ENCODE results near the gene ZBED2.

DNA sequence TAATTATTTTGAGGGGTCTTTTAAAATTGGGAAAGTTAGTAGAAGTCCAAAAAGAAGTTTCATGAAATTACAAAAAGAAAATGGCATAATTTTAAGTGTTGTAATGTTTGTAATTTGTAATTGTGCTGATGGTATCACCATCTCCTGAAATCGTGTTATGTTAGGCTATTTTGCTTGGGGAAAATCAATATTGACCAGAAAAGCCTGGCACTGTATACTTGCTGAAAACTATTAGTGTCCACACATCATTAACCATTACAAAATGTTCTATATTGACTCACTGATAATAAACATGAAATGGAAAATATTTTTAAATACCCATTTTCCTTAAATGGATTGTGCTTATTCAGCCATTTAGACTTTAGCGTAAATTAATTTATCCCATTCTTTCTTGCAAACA lies 40.3 kb upstream of the ZBED2 start:
- TF ChIP-seq, protein P1, sequence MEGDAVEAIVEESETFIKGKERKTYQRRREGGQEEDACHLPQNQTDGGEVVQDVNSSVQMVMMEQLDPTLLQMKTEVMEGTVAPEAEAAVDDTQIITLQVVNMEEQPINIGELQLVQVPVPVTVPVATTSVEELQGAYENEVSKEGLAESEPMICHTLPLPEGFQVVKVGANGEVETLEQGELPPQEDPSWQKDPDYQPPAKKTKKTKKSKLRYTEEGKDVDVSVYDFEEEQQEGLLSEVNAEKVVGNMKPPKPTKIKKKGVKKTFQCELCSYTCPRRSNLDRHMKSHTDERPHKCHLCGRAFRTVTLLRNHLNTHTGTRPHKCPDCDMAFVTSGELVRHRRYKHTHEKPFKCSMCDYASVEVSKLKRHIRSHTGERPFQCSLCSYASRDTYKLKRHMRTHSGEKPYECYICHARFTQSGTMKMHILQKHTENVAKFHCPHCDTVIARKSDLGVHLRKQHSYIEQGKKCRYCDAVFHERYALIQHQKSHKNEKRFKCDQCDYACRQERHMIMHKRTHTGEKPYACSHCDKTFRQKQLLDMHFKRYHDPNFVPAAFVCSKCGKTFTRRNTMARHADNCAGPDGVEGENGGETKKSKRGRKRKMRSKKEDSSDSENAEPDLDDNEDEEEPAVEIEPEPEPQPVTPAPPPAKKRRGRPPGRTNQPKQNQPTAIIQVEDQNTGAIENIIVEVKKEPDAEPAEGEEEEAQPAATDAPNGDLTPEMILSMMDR (IDR thresholded peaks at IDR 0.05), result no peak
- TF ChIP-seq RFX5 (IDR thresholded peaks at IDR 0.05), result no peak
